B cell (primary cell): ENCODE results near the gene PITPNM3.

Source experiments
- EZH2 ChIP-seq: IDR thresholded peaks from 2 replicates; pipeline ENCODE4 v1.6.1; 2012; ENCODE audit warnings: borderline replicate concordance, low read depth, mild to moderate bottlenecking, moderate library complexity, low read length; ENCODE audit not compliant: insufficient read depth, poor library complexity, severe bottlenecking
- TF ChIP-seq, protein P1 (sequence below): fragments of 200-600 bp; IDR thresholded peaks from one replicate; pipeline ENCODE4 v1.8.0; 2022; ENCODE audit warnings: antibody characterized with exemption, mild to moderate bottlenecking

DNA sequence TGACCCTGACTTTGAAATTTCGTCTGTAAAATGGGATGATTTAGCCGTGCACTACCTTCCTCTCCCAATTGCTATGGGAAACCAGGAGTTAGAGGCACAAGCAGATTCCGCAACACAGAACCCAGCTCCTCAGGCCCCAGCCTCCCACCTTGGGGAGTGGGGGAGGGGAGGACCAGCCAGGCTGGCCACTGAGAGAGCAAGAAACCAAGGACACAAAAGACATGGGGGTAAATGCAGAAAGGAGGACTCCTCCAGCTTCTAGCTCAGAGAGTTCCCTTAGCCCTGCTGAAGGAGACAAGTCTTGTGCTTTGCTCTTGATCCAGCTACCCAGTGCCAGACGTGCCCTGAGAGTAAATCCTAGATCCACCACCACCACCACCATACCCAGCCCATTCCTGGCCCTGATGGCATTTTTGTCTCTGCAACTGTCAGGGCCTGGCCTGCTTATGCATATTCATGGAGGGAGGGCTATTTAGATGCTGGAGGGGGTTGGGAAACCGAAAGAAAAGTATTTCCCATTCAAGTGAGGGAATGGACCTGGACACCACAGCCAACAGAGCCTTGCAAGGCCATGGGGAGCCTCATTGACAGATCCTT lies 25.9 kb downstream of the PITPNM3 start:
- TF ChIP-seq, protein P1, sequence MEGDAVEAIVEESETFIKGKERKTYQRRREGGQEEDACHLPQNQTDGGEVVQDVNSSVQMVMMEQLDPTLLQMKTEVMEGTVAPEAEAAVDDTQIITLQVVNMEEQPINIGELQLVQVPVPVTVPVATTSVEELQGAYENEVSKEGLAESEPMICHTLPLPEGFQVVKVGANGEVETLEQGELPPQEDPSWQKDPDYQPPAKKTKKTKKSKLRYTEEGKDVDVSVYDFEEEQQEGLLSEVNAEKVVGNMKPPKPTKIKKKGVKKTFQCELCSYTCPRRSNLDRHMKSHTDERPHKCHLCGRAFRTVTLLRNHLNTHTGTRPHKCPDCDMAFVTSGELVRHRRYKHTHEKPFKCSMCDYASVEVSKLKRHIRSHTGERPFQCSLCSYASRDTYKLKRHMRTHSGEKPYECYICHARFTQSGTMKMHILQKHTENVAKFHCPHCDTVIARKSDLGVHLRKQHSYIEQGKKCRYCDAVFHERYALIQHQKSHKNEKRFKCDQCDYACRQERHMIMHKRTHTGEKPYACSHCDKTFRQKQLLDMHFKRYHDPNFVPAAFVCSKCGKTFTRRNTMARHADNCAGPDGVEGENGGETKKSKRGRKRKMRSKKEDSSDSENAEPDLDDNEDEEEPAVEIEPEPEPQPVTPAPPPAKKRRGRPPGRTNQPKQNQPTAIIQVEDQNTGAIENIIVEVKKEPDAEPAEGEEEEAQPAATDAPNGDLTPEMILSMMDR: no peak
- no peak for TF ChIP-seq EZH2
